MM.1S (cell line): Measurements from ENCODE around the gene CDK17.
"Not testable (repeated sequence)": the region's sequence is repeated elsewhere in the genome, so short reads cannot be mapped to it uniquely, and the experiment has no call there.

Experiments
- DNase-seq: peaks from one replicate; pipeline ENCODE4 v3.0.0-alpha.2; 2015
- H2AFZ ChIP-seq: fragments of 300-600 bp; sonication (generic); 2 replicates; pipeline ENCODE4 v1.6.0; 2016; ENCODE audit warnings: antibody characterized with exemption, low read length
- H3F3A ChIP-seq: fragments of 300-600 bp; sonication (generic); 2 replicates; pipeline ENCODE4 v1.6.1; 2016; ENCODE audit warnings: mild to moderate bottlenecking, antibody characterized with exemption, low read length, moderate library complexity, mixed read lengths; ENCODE audit not compliant: insufficient read depth
- H3K27ac ChIP-seq: fragments of 300-600 bp; sonication (generic); 2 replicates; pipeline ENCODE4 v1.5.1; 2016; ENCODE audit warnings: mild to moderate bottlenecking, low read length
- H3K27me3 ChIP-seq: fragments of 300-600 bp; sonication (generic); replicated peaks from 2 replicates; pipeline ENCODE4 v1.6.0; 2016; ENCODE audit warnings: low read length; ENCODE audit not compliant: insufficient read depth
- H3K36me3 ChIP-seq: fragments of 300-600 bp; sonication (generic); replicated peaks from 2 replicates; pipeline ENCODE4 v1.6.1; 2016; ENCODE audit warnings: mild to moderate bottlenecking, low read length, mixed read lengths; ENCODE audit not compliant: insufficient read depth
- H3K4me1 ChIP-seq: fragments of 300-600 bp; sonication (generic); 2 replicates; pipeline ENCODE4 v1.6.1; 2016; ENCODE audit warnings: low read length, mixed read lengths
- H3K4me2 ChIP-seq: fragments of 300-600 bp; sonication (generic); 2 replicates; pipeline ENCODE4 v1.6.0; 2016; ENCODE audit warnings: low read depth, low read length
- H3K4me3 ChIP-seq: fragments of 300-600 bp; sonication (generic); 2 replicates; pipeline ENCODE4 v1.5.1; 2016; ENCODE audit warnings: low read length, mixed read lengths
- H3K79me2 ChIP-seq: fragments of 300-600 bp; sonication (generic); 2 replicates; pipeline ENCODE4 v1.6.1; 2016; ENCODE audit warnings: mixed run types, low read length, mixed read lengths
- H3K9ac ChIP-seq: fragments of 300-600 bp; sonication (generic); 2 replicates; pipeline ENCODE4 v1.6.1; 2016; ENCODE audit warnings: low read length, mixed read lengths
- H3K9me2 ChIP-seq: fragments of 300-600 bp; sonication (generic); replicated peaks from 2 replicates; pipeline ENCODE4 v1.6.1; 2016; ENCODE audit warnings: mild to moderate bottlenecking, low read length, mixed read lengths; ENCODE audit not compliant: insufficient read depth
- H3K9me3 ChIP-seq: fragments of 300-600 bp; sonication (generic); replicated peaks from 2 replicates; pipeline ENCODE4 v1.6.1; 2016; ENCODE audit warnings: mild to moderate bottlenecking, low read length, mixed read lengths; ENCODE audit not compliant: insufficient read depth
- H4K20me1 ChIP-seq: fragments of 300-600 bp; sonication (generic); 2 replicates; pipeline ENCODE4 v1.6.1; 2016; ENCODE audit warnings: mild to moderate bottlenecking, low read length, moderate library complexity, mixed read lengths; ENCODE audit not compliant: insufficient read depth
- EZH2 ChIP-seq: fragments of 300-600 bp; sonication (generic); optimal IDR thresholded peaks from 2 replicates; pipeline ENCODE3; 2017; ENCODE audit warnings: low read depth, mild to moderate bottlenecking, antibody characterized with exemption, low read length, mixed read lengths
- EZH2phosphoT487 ChIP-seq: fragments of 300-600 bp; sonication (generic); IDR thresholded peaks from 2 replicates; pipeline ENCODE4 v1.6.1; 2018; ENCODE audit warnings: antibody characterized with exemption, low read length
- TF ChIP-seq, protein P1 (sequence below): fragments of 300-600 bp; sonication (generic); IDR thresholded peaks from 2 replicates; pipeline ENCODE4 v1.5.1; 2016; ENCODE audit warnings: antibody characterized with exemption, low read length, mixed read lengths

Gene CDK17

DNA sequence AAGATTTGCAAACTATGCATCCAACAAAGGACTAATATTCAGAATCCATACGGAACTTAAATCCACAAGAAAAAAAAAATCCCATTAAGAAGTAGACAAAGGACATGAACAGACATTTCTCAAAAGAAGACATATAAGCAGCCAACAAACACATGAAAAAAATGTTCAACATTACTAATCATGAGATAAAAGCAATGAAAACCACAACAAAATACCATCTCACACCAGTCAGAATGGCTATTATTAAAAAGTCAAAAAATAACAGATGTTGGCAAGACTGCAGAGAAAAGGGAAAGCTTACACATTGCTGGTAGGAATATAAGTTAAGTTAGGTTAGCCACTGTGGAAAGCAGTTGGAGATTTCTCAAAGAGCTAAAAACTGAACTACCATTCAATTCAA, 16.2 kb downstream of the CDK17 start:
- Histone ChIP-seq H3K9me3 (no peaks in the 10 kb centered on the region), H3K27me3 (no peaks in the 10 kb centered on the region), H3F3A (no peaks in the 10 kb centered on the region), H3K9ac (no peak overlapping the region), H3K4me1 (no peaks in the 10 kb centered on the region), H4K20me1 (no peaks in the 10 kb centered on the region), H3K27ac (no peak overlapping the region), H3K36me3 (0 out of 2 replicates have a peak, but pooled peaks cover 2% of the 10 kb centered on the region), H3K4me3 (no peak overlapping the region), H2AFZ (no peak overlapping the region), H3K4me2 (no peak overlapping the region), H3K9me2 (no peaks in the 10 kb centered on the region; the same call in 1 of the 2 replicates), H3K79me2 (peaks cover 99% of the 10 kb centered on the region)
- DNase-seq, result no peak
- TF ChIP-seq, protein P1, sequence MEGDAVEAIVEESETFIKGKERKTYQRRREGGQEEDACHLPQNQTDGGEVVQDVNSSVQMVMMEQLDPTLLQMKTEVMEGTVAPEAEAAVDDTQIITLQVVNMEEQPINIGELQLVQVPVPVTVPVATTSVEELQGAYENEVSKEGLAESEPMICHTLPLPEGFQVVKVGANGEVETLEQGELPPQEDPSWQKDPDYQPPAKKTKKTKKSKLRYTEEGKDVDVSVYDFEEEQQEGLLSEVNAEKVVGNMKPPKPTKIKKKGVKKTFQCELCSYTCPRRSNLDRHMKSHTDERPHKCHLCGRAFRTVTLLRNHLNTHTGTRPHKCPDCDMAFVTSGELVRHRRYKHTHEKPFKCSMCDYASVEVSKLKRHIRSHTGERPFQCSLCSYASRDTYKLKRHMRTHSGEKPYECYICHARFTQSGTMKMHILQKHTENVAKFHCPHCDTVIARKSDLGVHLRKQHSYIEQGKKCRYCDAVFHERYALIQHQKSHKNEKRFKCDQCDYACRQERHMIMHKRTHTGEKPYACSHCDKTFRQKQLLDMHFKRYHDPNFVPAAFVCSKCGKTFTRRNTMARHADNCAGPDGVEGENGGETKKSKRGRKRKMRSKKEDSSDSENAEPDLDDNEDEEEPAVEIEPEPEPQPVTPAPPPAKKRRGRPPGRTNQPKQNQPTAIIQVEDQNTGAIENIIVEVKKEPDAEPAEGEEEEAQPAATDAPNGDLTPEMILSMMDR, result no peak
- TF ChIP-seq EZH2 (no peak), EZH2phosphoT487 (no peak)

DNA sequence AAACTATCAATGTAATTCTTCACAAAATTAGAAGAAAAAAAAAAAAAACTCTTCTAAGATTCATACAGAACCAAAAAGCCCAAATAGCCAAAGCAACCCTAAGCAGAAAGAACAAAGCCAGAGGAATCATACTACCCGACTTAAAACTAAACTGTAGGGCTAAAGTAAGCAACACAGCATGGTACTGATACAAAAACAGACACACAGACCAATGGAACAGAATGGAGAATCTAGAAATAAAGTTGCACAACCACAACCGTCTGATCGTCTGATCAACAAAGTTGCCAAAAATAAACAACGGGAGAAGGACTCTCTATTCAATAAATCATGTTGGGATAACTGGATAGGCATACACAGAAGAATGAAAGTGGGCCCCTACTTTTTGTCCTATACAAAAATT, 16.9 kb downstream of the CDK17 start:
- 0 out of 2 replicates have a peak, but pooled peaks cover 4% of the 10 kb centered on the region for H3K4me1 ChIP-seq
- no peaks in the 10 kb centered on the region for H4K20me1 ChIP-seq
- H3K27me3 ChIP-seq, result no peaks in the 10 kb centered on the region
- H3K9me3 ChIP-seq, result no peaks in the 10 kb centered on the region
- no peak for DNase-seq
- TF ChIP-seq, protein P1, result no peak
- no peak for TF ChIP-seq EZH2phosphoT487
- no peak for TF ChIP-seq EZH2
- no peak overlapping the region for H2AFZ ChIP-seq
- H3K79me2 ChIP-seq, result peaks cover 99% of the 10 kb centered on the region
- H3F3A ChIP-seq, result no peaks in the 10 kb centered on the region
- no peak overlapping the region for H3K4me2 ChIP-seq
- 0 out of 2 replicates have a peak, but pooled peaks cover 2% of the 10 kb centered on the region for H3K36me3 ChIP-seq
- H3K9ac ChIP-seq, result no peak overlapping the region
- no peaks in the 10 kb centered on the region; the same call in 1 of the 2 replicates for H3K9me2 ChIP-seq
- H3K4me3 ChIP-seq, result no peak overlapping the region
- no peak overlapping the region for H3K27ac ChIP-seq

DNA sequence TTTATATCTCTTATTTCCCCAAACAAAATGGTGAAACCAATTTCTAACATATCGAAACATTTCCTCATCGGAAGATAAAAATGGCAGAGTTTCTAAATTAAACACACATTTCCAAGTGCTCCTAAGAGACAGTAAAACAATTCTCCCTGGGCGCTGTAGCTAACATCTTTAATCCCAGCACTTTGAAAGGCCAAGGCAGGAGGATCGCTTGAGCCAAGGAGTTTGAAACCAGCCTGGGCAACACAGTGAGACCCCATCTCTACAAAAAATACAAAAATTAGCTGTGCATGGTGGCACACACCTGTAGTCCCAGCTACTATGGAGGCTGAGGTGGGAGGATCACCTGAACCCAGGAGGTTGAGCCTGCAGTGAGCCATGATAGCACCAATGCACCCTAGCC, 20.5 kb downstream of the CDK17 start:
- H2AFZ ChIP-seq, H4K20me1 ChIP-seq, DNase-seq, H3K4me3 ChIP-seq, H3K4me2 ChIP-seq, H3K9ac ChIP-seq, H3K27me3 ChIP-seq, H3K9me3 ChIP-seq, H3K36me3 ChIP-seq, H3K9me2 ChIP-seq, H3K27ac ChIP-seq: not testable (repeated sequence)
- Histone ChIP-seq H3K79me2 (peaks cover 96% of the 10 kb centered on the region), H3K4me1 (peaks cover 30% of the 10 kb centered on the region), H3F3A (peaks cover 14% of the 10 kb centered on the region; the same call in 1 of the 2 replicates)

DNA sequence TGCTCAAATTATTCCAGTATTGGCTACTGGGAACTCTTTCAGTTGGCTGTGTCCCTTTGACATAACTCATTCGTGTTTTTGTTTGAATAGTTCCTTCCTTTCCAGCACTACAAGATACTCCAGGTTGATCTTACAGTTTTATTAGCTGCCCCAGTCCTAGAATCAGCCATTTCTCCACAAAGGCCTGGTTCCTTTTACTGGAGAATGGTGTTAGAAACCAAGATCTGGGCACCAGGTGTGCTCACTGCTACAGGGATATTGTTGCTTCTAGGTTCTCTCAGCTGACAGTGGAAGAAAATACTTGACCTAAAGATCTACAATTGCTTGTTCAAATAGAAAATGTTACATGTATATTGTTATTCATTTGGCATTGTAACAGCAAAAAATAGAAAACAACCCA, 21.9 kb downstream of the CDK17 start:
- H2AFZ ChIP-seq, result no peak overlapping the region
- H3K27ac ChIP-seq, result no peak overlapping the region
- H3K79me2 ChIP-seq, result peaks cover 96% of the 10 kb centered on the region
- no peak for TF ChIP-seq EZH2
- TF ChIP-seq EZH2phosphoT487, result no peak
- TF ChIP-seq, protein P1, result no peak
- no peaks in the 10 kb centered on the region; the same call in 1 of the 2 replicates for H3K9me2 ChIP-seq
- no peak for DNase-seq
- H4K20me1 ChIP-seq, result no peaks in the 10 kb centered on the region
- no peaks in the 10 kb centered on the region for H3K27me3 ChIP-seq
- peaks cover 14% of the 10 kb centered on the region; the same call in 1 of the 2 replicates for H3F3A ChIP-seq
- H3K36me3 ChIP-seq, result no peaks in the 10 kb centered on the region
- H3K4me1 ChIP-seq, result peaks cover 34% of the 10 kb centered on the region
- no peak overlapping the region for H3K4me3 ChIP-seq
- no peak overlapping the region for H3K9ac ChIP-seq
- H3K9me3 ChIP-seq, result no peaks in the 10 kb centered on the region
- no peak overlapping the region for H3K4me2 ChIP-seq
